Epithelial cell of proximal tubule (primary cell): ENCODE results near the gene RNF14. TPM values are rescaled to one million over a fixed set of nuclear protein-coding genes. Genes with fewer than 3 reads are reported as not detected.
A peak's percentile ranks its signal among the peaks of the same experiment; 100 is the strongest.
"Not testable (repeated sequence)": the region's sequence is repeated elsewhere in the genome, so short reads cannot be mapped to it uniquely, and the experiment has no call there.

Experiments used
- DNase-seq: peaks from one replicate; pipeline ENCODE4 v3.0.0-alpha.2; 2011; ENCODE audit warnings: low read depth
- H3K4me3 ChIP-seq: 2 replicates; pipeline ENCODE4 v1.5.1; 2011; ENCODE audit warnings: low read depth, mild to moderate bottlenecking, low read length
- CTCF ChIP-seq: conservative IDR thresholded peaks from 2 replicates; pipeline ENCODE4 v1.5.1; 2012; ENCODE audit warnings: low read depth, mild to moderate bottlenecking, low read length
- total RNA-seq: library from RNA; depleted of rRNA; stranded (reverse); fragments of >200 nt; gene quantifications from 2 replicates; pipeline ENCODE4 v1.2.3, GENCODE V29; 2015

Gene RNF14
- total RNA-seq, result 50.9 and 58.4 TPM in 2 replicates

GRCh38 chr5:141968914-141969608 is at the start of gene RNF14:
Gene RNF14, plus strand, starts transcription at chr5:141969105. Its CDS starts 4,484 bp downstream, at chr5:141973589.
- H3K4me3 ChIP-seq, result peak within 1 kb of the TSS; percentile 67
- TF ChIP-seq CTCF, result peak; percentile 51
- no peak for DNase-seq

GRCh38 chr5:141919218-141920119 is 49.4 kb upstream of the RNF14 start:
- H3K4me3 ChIP-seq, result no peak overlapping the region
- no peak for TF ChIP-seq CTCF
- DNase-seq, result no peak

- TF ChIP-seq CTCF, result no peak
Measured at GRCh38 chr5:141920771-141921170, 48.1 kb upstream of the RNF14 start.

GRCh38 chr5:141922827-141923447 is 46.0 kb upstream of the RNF14 start:
- H3K4me3 ChIP-seq, result peak overlapping the region; percentile 94
- not testable (repeated sequence) for DNase-seq

More at GRCh38 chr5:141920771-141921170, 48.1 kb upstream of the RNF14 start:
- no peak for DNase-seq
- no peak overlapping the region for H3K4me3 ChIP-seq

GRCh38 chr5:141923448-141924313 is 45.2 kb upstream of the RNF14 start, which contains the start of gene DELE1:
Gene DELE1, plus strand, starts transcription at chr5:141923871. Its CDS starts 71 bp downstream, at chr5:141923942.
- H3K4me3 ChIP-seq, result peak within 1 kb of the TSS; percentile 94
- no peak for TF ChIP-seq CTCF
- peak; percentile 45 for DNase-seq

- DNase-seq, result no peak
- H3K4me3 ChIP-seq, result no peak overlapping the region
- TF ChIP-seq CTCF, result no peak
Measured at GRCh38 chr5:141926434-141926833, 42.5 kb upstream of the RNF14 start.
